Pons (tissue), 1 donor: ENCODE measurements around the gene PTPRD.

Source experiments
- DNase-seq: peaks from one replicate; pipeline ENCODE4 v3.0.0-alpha.2; 2016; ENCODE audit warnings: low spot score

The PTPRD gene

GRCh38 chr9:9605681-9606080 is 1007.1 kb downstream of the PTPRD start:
- no peak for DNase-seq

GRCh38 chr9:9603345-9603744 is 1009.5 kb downstream of the PTPRD start:
- DNase-seq, result no peak

- no peak for DNase-seq
Observed at GRCh38 chr9:9598723-9599122, 1014.1 kb downstream of the PTPRD start.

GRCh38 chr9:9592104-9592503 is 1020.7 kb downstream of the PTPRD start:
- no peak for DNase-seq

- DNase-seq, result no peak
Observed at GRCh38 chr9:9585920-9586319, 1026.9 kb downstream of the PTPRD start.

- DNase-seq, result no peak
Observed at GRCh38 chr9:9574080-9574479, 1038.7 kb downstream of the PTPRD start.

GRCh38 chr9:9565700-9566099 is 1047.1 kb downstream of the PTPRD start:
- DNase-seq, result no peak

- no peak for DNase-seq
Observed at GRCh38 chr9:9563817-9564216, 1049.0 kb downstream of the PTPRD start.

- no peak for DNase-seq
Observed at GRCh38 chr9:9560382-9561035, 1052.3 kb downstream of the PTPRD start.

GRCh38 chr9:9558907-9559306 is 1053.9 kb downstream of the PTPRD start:
- DNase-seq, result no peak

- no peak for DNase-seq
Observed at GRCh38 chr9:9557804-9558334, 1054.9 kb downstream of the PTPRD start.

GRCh38 chr9:9556865-9557803 is 1055.7 kb downstream of the PTPRD start:
- no peak for DNase-seq

GRCh38 chr9:9552665-9553064 is 1060.1 kb downstream of the PTPRD start:
- DNase-seq, result no peak

- DNase-seq, result no peak
Observed at GRCh38 chr9:9538766-9539165, 1074.0 kb downstream of the PTPRD start.

- DNase-seq, result peak; percentile 4
Observed at GRCh38 chr9:9538356-9538755, 1074.4 kb downstream of the PTPRD start.

- DNase-seq, result no peak
Observed at GRCh38 chr9:9536523-9536922, 1076.3 kb downstream of the PTPRD start.

- DNase-seq, result no peak
Observed at GRCh38 chr9:9523476-9524139, 1089.2 kb downstream of the PTPRD start.

- DNase-seq, result no peak
Observed at GRCh38 chr9:9522406-9522805, 1090.4 kb downstream of the PTPRD start.

- no peak for DNase-seq
Observed at GRCh38 chr9:9521033-9521779, 1091.6 kb downstream of the PTPRD start.

GRCh38 chr9:9504869-9505268 is 1107.9 kb downstream of the PTPRD start:
- DNase-seq, result no peak

GRCh38 chr9:9499546-9499945 is 1113.3 kb downstream of the PTPRD start:
- DNase-seq, result peak; percentile 80

- peak; percentile 88 for DNase-seq
Observed at GRCh38 chr9:9498846-9499245, 1114.0 kb downstream of the PTPRD start.
